ENCODE results near the gene CXorf38. TPM values are rescaled to one million over a fixed set of nuclear protein-coding genes. Genes with fewer than 3 reads are reported as not detected.

Gene CXorf38
- total and polyA plus RNA-seq, 2 donors (not counting 1 experiment from before 2014, with no cell fraction given) = 26.4 to 28.1 TPM

GRCh38 chrX:40644821-40645358, 2.5 kb downstream of the CXorf38 start:
- H3K27ac Mint-ChIP-seq = peak overlapping the region; percentile 93
- Histone ChIP-seq H3K36me3 (replicated peaks in 1 of 2; ENCODE audit: control extremely low read depth in 1 of 2, control insufficient read depth in 1 of 2, extremely low read depth in 1 of 2, insufficient read depth in 2 of 2, low read length in 1 of 2) (peaks cover 0 to 11% of the 10 kb centered on the region in 2 experiments), H3K79me2 (ENCODE audit: control insufficient read depth, insufficient read depth, low read length) (peaks cover 71% of the 10 kb centered on the region), H4K20me1 (ENCODE audit: control insufficient read depth, insufficient read depth, low read length, poor library complexity, severe bottlenecking) (peaks cover 46% of the 10 kb centered on the region), H3K4me1 (ENCODE audit: control insufficient read depth in 2 of 2, insufficient read depth in 2 of 2, low read length in 2 of 2) (peaks cover 43 to 45% of the 10 kb centered on the region in 2 donors), H3K4me2 (replicated peaks; ENCODE audit: low read depth, low read length, poor library complexity, severe bottlenecking) (peak overlapping the region; percentile 91), H3K9ac (ENCODE audit: low read length) (peak overlapping the region; percentile 69), H2AFZ (ENCODE audit: insufficient read depth, low read depth, low read length, poor library complexity, severe bottlenecking) (peak overlapping the region; percentile 82), H3K4me3 (ENCODE audit: control extremely low read depth in 1 of 5, extremely low read depth in 1 of 5, insufficient read depth in 1 of 5, low read depth in 2 of 5, low read length in 4 of 5) (peak overlapping the region; percentile 42 to 69 (median 59)), H3K9me3 (ENCODE audit: control extremely low read depth in 1 of 3, control insufficient read depth in 2 of 3, insufficient read depth in 1 of 3, low read length in 2 of 3) (no peaks in the 10 kb centered on the region), H3K27ac (ENCODE audit: low read length in 2 of 2) (peak overlapping the region; percentile 75 to 94), H3K27me3 (replicated peaks in 1 of 4; ENCODE audit: control extremely low read depth in 1 of 4, control insufficient read depth in 3 of 4, insufficient read depth in 4 of 4, low read length in 3 of 4) (no peaks in the 10 kb centered on the region)
- H3K27me3 Mint-ChIP-seq = no peaks in the 10 kb centered on the region
- CTCF ChIA-PET = interaction anchor here (1.7 kb wide), 1 partner anchor 149 kb away, joined by 7 read pairs; no protein-coding TSS in a partner anchor
- peaks cover 42% of the 10 kb centered on the region for H3K4me1 Mint-ChIP-seq
- POLR2A ChIA-PET = interaction anchor here (0.6 kb wide), 1 partner anchor 72 kb away, joined by 4 read pairs; no protein-coding TSS in a partner anchor
- TF ChIP-seq CTCF (IDR thresholded peaks at IDR 0.05) (no peak), EZH2 (IDR thresholded peaks at IDR 0.05; ENCODE audit: borderline replicate concordance, insufficient read depth, low read depth, low read length, poor library complexity, severe bottlenecking) (no peak)
- ATAC-seq (ENCODE audit: low read depth) (peak; percentile 46), DNase-seq (peak; percentile 78)
- WGBS (ENCODE audit: insufficient coverage) = 0% methylated on average over 3 of the region's 4 CpGs
- intact Hi-C loops (cut with micrococcal nuclease) = loop anchor here (10.0 kb wide), 2 partner anchors 690 to 1280 kb away; partner anchors contain the start of genes CASK and DDX3X
- H3K4me3 Mint-ChIP-seq = peak overlapping the region; percentile 94
- H3K9me3 Mint-ChIP-seq (ENCODE audit: insufficient read depth) = no peaks in the 10 kb centered on the region

GRCh38 chrX:40644176-40644575, 3.2 kb downstream of the CXorf38 start:
- peak overlapping the region in 4 of 5 experiments; percentile 56 to 69 (median 62) for H3K4me3 ChIP-seq (ENCODE audit: control extremely low read depth in 1 of 5, extremely low read depth in 1 of 5, insufficient read depth in 1 of 5, low read depth in 2 of 5, low read length in 4 of 5)
- no CpG with 5 or more reads among the region's 5 CpGs for WGBS (ENCODE audit: insufficient coverage)
- ATAC-seq (ENCODE audit: low read depth) (no peak), DNase-seq (peak; percentile 53)
- CTCF ChIA-PET = interaction anchor here (1.6 to 1.7 kb wide), 2 partner anchors 8 to 150 kb away, joined by 7 to 10 read pairs; no protein-coding TSS in a partner anchor
- Mint-ChIP-seq H3K27ac (peak overlapping the region; percentile 88), H3K27me3 (no peaks in the 10 kb centered on the region), H3K9me3 (ENCODE audit: insufficient read depth) (no peaks in the 10 kb centered on the region), H3K4me3 (peak overlapping the region; percentile 94), H3K4me1 (peaks cover 44% of the 10 kb centered on the region)
- H3K27ac ChIP-seq (ENCODE audit: low read length in 2 of 2) = peak overlapping the region; percentile 75 to 94
- TF ChIP-seq EZH2 (IDR thresholded peaks at IDR 0.05; ENCODE audit: borderline replicate concordance, insufficient read depth, low read depth, low read length, poor library complexity, severe bottlenecking) = no peak
- no peak for TF ChIP-seq CTCF (IDR thresholded peaks at IDR 0.05)
- H3K9me3 ChIP-seq (ENCODE audit: control extremely low read depth in 1 of 3, control insufficient read depth in 2 of 3, insufficient read depth in 1 of 3, low read length in 2 of 3) = no peaks in the 10 kb centered on the region
- H3K79me2 ChIP-seq (ENCODE audit: control insufficient read depth, insufficient read depth, low read length) = peaks cover 78% of the 10 kb centered on the region
- H3K9ac ChIP-seq (ENCODE audit: low read length) = peak overlapping the region; percentile 69
- H4K20me1 ChIP-seq (ENCODE audit: control insufficient read depth, insufficient read depth, low read length, poor library complexity, severe bottlenecking) = peaks cover 53% of the 10 kb centered on the region
- H3K4me1 ChIP-seq (ENCODE audit: control insufficient read depth in 2 of 2, insufficient read depth in 2 of 2, low read length in 2 of 2) = peaks cover 43 to 45% of the 10 kb centered on the region in 2 donors
- H2AFZ ChIP-seq (ENCODE audit: insufficient read depth, low read depth, low read length, poor library complexity, severe bottlenecking) = no peak overlapping the region
- H3K4me2 ChIP-seq (replicated peaks; ENCODE audit: low read depth, low read length, poor library complexity, severe bottlenecking) = peak overlapping the region; percentile 91
- POLR2A ChIA-PET = interaction anchor here (0.6 kb wide), 1 partner anchor 71 kb away, joined by 4 read pairs; no protein-coding TSS in a partner anchor
- H3K36me3 ChIP-seq (replicated peaks in 1 of 2; ENCODE audit: control extremely low read depth in 1 of 2, control insufficient read depth in 1 of 2, extremely low read depth in 1 of 2, insufficient read depth in 2 of 2, low read length in 1 of 2) = peaks cover 0 to 18% of the 10 kb centered on the region in 2 experiments
- intact Hi-C loops (cut with micrococcal nuclease) = loop anchor here (10.0 kb wide), 2 partner anchors 691 to 1281 kb away; partner anchors contain the start of genes CASK and DDX3X
- H3K27me3 ChIP-seq (replicated peaks in 1 of 4; ENCODE audit: control extremely low read depth in 1 of 4, control insufficient read depth in 3 of 4, insufficient read depth in 4 of 4, low read length in 3 of 4) = no peaks in the 10 kb centered on the region

Measured in B cell (primary cell).